ENCODE data around the gene LINC00305.

GRCh38 chr18:64094210-64094609 lies 54.7 kb downstream of the LINC00305 start:
- no peak for TF ChIP-seq CTCF (conservative IDR thresholded peaks at IDR 0.05; ENCODE audit: low read length)
- no peak for TF ChIP-seq EZH2phosphoT487 (IDR thresholded peaks at IDR 0.05; ENCODE audit: borderline replicate concordance, low read depth, low read length)

Measured in OCI-LY7 (cell line).